ENCODE results near the gene CLDN5.

The CLDN5 gene

GRCh38 chr22:19479355-19480172 is 44.6 kb downstream of the CLDN5 start, which contains the start of gene CDC45:
TSS of gene CDC45 (plus strand) at chr22:19479920. CDS start at chr22:19479969, 49 bp downstream.
- no peaks in the 10 kb centered on the region for H3K27me3 ChIP-seq (ENCODE audit: insufficient read depth, poor library complexity, severe bottlenecking)
- H3K27ac ChIP-seq (replicated peaks) = peak within 1 kb of the TSS; percentile 100
- peak; percentile 59; the same call in 1 of the 2 replicates for TF ChIP-seq POLR2AphosphoS5 (IDR thresholded peaks at IDR 0.05; ENCODE audit: low read depth)
- TF ChIP-seq REST (IDR thresholded peaks at IDR 0.05; ENCODE audit: insufficient replicate concordance, low read depth) = no peak
- DNase-seq (ENCODE audit: low read depth in 1 of 2, low spot score in 1 of 2) = peak; percentile 94 to 99
- H3K4me3 ChIP-seq (replicated peaks; ENCODE audit: insufficient read depth, low read length) = peak within 1 kb of the TSS; percentile 100

GRCh38 chr22:19478901-19479354 is 45.3 kb downstream of the CLDN5 start, which contains the start of gene UFD1:
TSS of gene UFD1 (minus strand) at chr22:19479193. CDS start at chr22:19479085, 108 bp downstream.
- peak; percentile 65 to 80 for DNase-seq (ENCODE audit: low read depth in 1 of 2, low spot score in 1 of 2)
- TF ChIP-seq POLR2AphosphoS5 (IDR thresholded peaks at IDR 0.05; ENCODE audit: low read depth) (peak; percentile 35; the same call in 1 of the 2 replicates), GABPA (IDR thresholded peaks at IDR 0.05; ENCODE audit: low read depth) (peak; percentile 86), REST (IDR thresholded peaks at IDR 0.05; ENCODE audit: insufficient replicate concordance, low read depth) (no peak)
- no peaks in the 10 kb centered on the region for H3K27me3 ChIP-seq (ENCODE audit: insufficient read depth, poor library complexity, severe bottlenecking)
- H3K4me3 ChIP-seq (replicated peaks; ENCODE audit: insufficient read depth, low read length) = peak within 1 kb of the TSS; percentile 100
- H3K27ac ChIP-seq (replicated peaks) = peak within 1 kb of the TSS; percentile 100

- H3K27ac ChIP-seq (replicated peaks) = peak overlapping the region; percentile 100
- no peak for DNase-seq (ENCODE audit: low read depth in 1 of 2, low spot score in 1 of 2)
- H3K4me3 ChIP-seq (replicated peaks; ENCODE audit: insufficient read depth, low read length) = peak overlapping the region; percentile 100
- no peaks in the 10 kb centered on the region for H3K27me3 ChIP-seq (ENCODE audit: insufficient read depth, poor library complexity, severe bottlenecking)
- no peak for TF ChIP-seq CTCF (IDR thresholded peaks at IDR 0.05; ENCODE audit: insufficient read depth, low read length)
- TF ChIP-seq SPI1 (IDR thresholded peaks at IDR 0.05; ENCODE audit: borderline replicate concordance, low read depth) = no peak
- TF ChIP-seq GABPA (IDR thresholded peaks at IDR 0.05; ENCODE audit: low read depth) = no peak
These were observed 45.9 kb downstream of the CLDN5 start for GRCh38 chr22:19478045-19478900.

GRCh38 chr22:19477321-19478044 is 46.7 kb downstream of the CLDN5 start:
- Histone ChIP-seq H3K27ac (replicated peaks) (no peak overlapping the region), H3K4me3 (replicated peaks; ENCODE audit: insufficient read depth, low read length) (peak overlapping the region; percentile 100), H3K27me3 (ENCODE audit: insufficient read depth, poor library complexity, severe bottlenecking) (no peaks in the 10 kb centered on the region)
- no peak for DNase-seq (ENCODE audit: low read depth in 1 of 2, low spot score in 1 of 2)
- no peak for TF ChIP-seq GABPA (IDR thresholded peaks at IDR 0.05; ENCODE audit: low read depth)
- no peak for TF ChIP-seq POLR2AphosphoS5 (IDR thresholded peaks at IDR 0.05; ENCODE audit: low read depth)
- TF ChIP-seq REST (IDR thresholded peaks at IDR 0.05; ENCODE audit: insufficient replicate concordance, low read depth) = no peak
- no peak for TF ChIP-seq CTCF (IDR thresholded peaks at IDR 0.05; ENCODE audit: insufficient read depth, low read length)
- TF ChIP-seq SPI1 (IDR thresholded peaks at IDR 0.05; ENCODE audit: borderline replicate concordance, low read depth) = no peak
